ENCODE measurements around the gene PSME1. TPM values are rescaled to one million over a fixed set of nuclear protein-coding genes. Genes with fewer than 3 reads are reported as not detected.

Gene PSME1
- total and polyA plus RNA-seq, 2 donors (not counting 3 experiments of a cell fraction or from before 2014, with no cell fraction given): 98.1 to 135 TPM

- H4K20me1 ChIP-seq (replicated peaks; ENCODE audit: control insufficient read depth, extremely low read depth, insufficient read depth, low read length): no peaks in the 10 kb centered on the region
- no peaks in the 10 kb centered on the region for H3K27me3 ChIP-seq (ENCODE audit: control insufficient read depth in 2 of 2, insufficient read depth in 2 of 2, low read length in 2 of 2)
- FAIRE-seq: no peak
- dilution Hi-C loops (cut with MboI; ENCODE audit: extremely low pct_ligation_motif_present, low sequenced_read_pairs): no loop called here
- H3K9me3 ChIP-seq (replicated peaks; ENCODE audit: control insufficient read depth, insufficient read depth, low read length): no peaks in the 10 kb centered on the region
- H3K9me1 ChIP-seq (replicated peaks; ENCODE audit: control insufficient read depth, extremely low read depth, insufficient read depth, low read length): no peaks in the 10 kb centered on the region
- H3K36me3 ChIP-seq (ENCODE audit: control insufficient read depth in 2 of 2, extremely low read depth in 1 of 2, insufficient read depth in 2 of 2, low read length in 2 of 2): peaks cover 26 to 57% of the 10 kb centered on the region in 2 experiments
- peaks cover 9% of the 10 kb centered on the region for H3K79me2 ChIP-seq (ENCODE audit: control insufficient read depth, insufficient read depth, low read length)
- peak overlapping the region; percentile 78 for H3K27ac ChIP-seq (ENCODE audit: insufficient read depth, low read depth, low read length)
- H3K4me1 ChIP-seq (ENCODE audit: control insufficient read depth, extremely low read depth, insufficient read depth, low read length): peaks cover 16% of the 10 kb centered on the region
- H2AFZ ChIP-seq (ENCODE audit: low read depth, low read length): no peak overlapping the region
- peak overlapping the region; percentile 91 for H3K4me2 ChIP-seq (ENCODE audit: insufficient read depth, low read length)
- CTCF ChIA-PET: interaction anchor here (1.0 to 3.4 kb wide), 11 partner anchors 13 to 188 kb away, joined by 3 to 63 read pairs (median 8); partner anchors contain the start of genes CIDEB, LTB4R2, PSME1 and PSME2
- H3K9ac ChIP-seq (replicated peaks; ENCODE audit: extremely low read depth, insufficient read depth, low read length): peak overlapping the region; percentile 78
- intact Hi-C loops (cut with micrococcal nuclease): no loop called here
- no peak for DNase-seq (ENCODE audit: low read depth, low spot score)
- TF ChIP-seq MYC (IDR thresholded peaks at IDR 0.05; ENCODE audit: low read depth, low read length) (no peak), POLR2AphosphoS5 (IDR thresholded peaks at IDR 0.05; ENCODE audit: insufficient read depth, low read depth, low read length) (peak; percentile 15)
- BruUV-seq (replicated peaks): no TSS peak
- peak overlapping the region in 2 of 3 experiments; percentile 37 to 79 for H3K4me3 ChIP-seq (replicated peaks in 1 of 3; ENCODE audit: insufficient read depth in 1 of 3, low read depth in 1 of 3, low read length in 3 of 3)
- POLR2A ChIA-PET: interaction anchor here (1.6 kb wide), 1 partner anchor 16 kb away, joined by 6 read pairs; no protein-coding TSS in a partner anchor
Measured at GRCh38 chr14:24162093-24162492, 26.1 kb downstream of the PSME1 start.

GRCh38 chr14:24164518-24164991 lies 28.6 kb downstream of the PSME1 start:
- no peak for DNase-seq (ENCODE audit: low read depth, low spot score)
- intact Hi-C loops (cut with micrococcal nuclease): no loop called here
- Histone ChIP-seq H3K27ac (ENCODE audit: insufficient read depth, low read depth, low read length) (no peak overlapping the region), H3K27me3 (ENCODE audit: control insufficient read depth in 2 of 2, insufficient read depth in 2 of 2, low read length in 2 of 2) (no peaks in the 10 kb centered on the region), H3K79me2 (ENCODE audit: control insufficient read depth, insufficient read depth, low read length) (peaks cover 9% of the 10 kb centered on the region), H2AFZ (ENCODE audit: low read depth, low read length) (no peak overlapping the region), H3K9me1 (replicated peaks; ENCODE audit: control insufficient read depth, extremely low read depth, insufficient read depth, low read length) (no peaks in the 10 kb centered on the region), H3K9ac (replicated peaks; ENCODE audit: extremely low read depth, insufficient read depth, low read length) (no peak overlapping the region), H3K9me3 (replicated peaks; ENCODE audit: control insufficient read depth, insufficient read depth, low read length) (no peaks in the 10 kb centered on the region), H3K4me1 (ENCODE audit: control insufficient read depth, extremely low read depth, insufficient read depth, low read length) (peaks cover 16% of the 10 kb centered on the region), H3K36me3 (ENCODE audit: control insufficient read depth in 2 of 2, extremely low read depth in 1 of 2, insufficient read depth in 2 of 2, low read length in 2 of 2) (peaks cover 25 to 46% of the 10 kb centered on the region in 2 experiments), H3K4me2 (ENCODE audit: insufficient read depth, low read length) (no peak overlapping the region), H3K4me3 (replicated peaks in 1 of 3; ENCODE audit: insufficient read depth in 1 of 3, low read depth in 1 of 3, low read length in 3 of 3) (no peak overlapping the region), H4K20me1 (replicated peaks; ENCODE audit: control insufficient read depth, extremely low read depth, insufficient read depth, low read length) (no peaks in the 10 kb centered on the region)
- TF ChIP-seq EZH2 (IDR thresholded peaks at IDR 0.05; ENCODE audit: borderline replicate concordance, low read depth, low read length, severe bottlenecking) (no peak), FOS (IDR thresholded peaks at IDR 0.05; ENCODE audit: borderline replicate concordance, insufficient read depth, low read length) (no peak), GATA2 (IDR thresholded peaks at IDR 0.05; ENCODE audit: insufficient read depth, insufficient read length, low read depth, low read length) (no peak), MAX (IDR thresholded peaks at IDR 0.05; ENCODE audit: insufficient read depth, insufficient read length) (no peak), JUN (IDR thresholded peaks at IDR 0.05; ENCODE audit: borderline replicate concordance, insufficient read depth, insufficient read length, low read depth) (no peak), POLR2A (IDR thresholded peaks at IDR 0.05; ENCODE audit: low read depth, low read length) (no peak), POLR2AphosphoS5 (IDR thresholded peaks at IDR 0.05; ENCODE audit: insufficient read depth, low read depth, low read length) (no peak), MYC (IDR thresholded peaks at IDR 0.05; ENCODE audit: low read depth, low read length) (no peak), CTCF (IDR thresholded peaks at IDR 0.05; ENCODE audit: extremely low read depth in 1 of 2, insufficient read depth in 1 of 2, low read depth in 1 of 2, low read length in 2 of 2) (no peak)
- POLR2A ChIA-PET: interaction anchor here (1.2 kb wide), 1 partner anchor 22 kb away, joined by 3 read pairs; no protein-coding TSS in a partner anchor
- CTCF ChIA-PET: no interaction called here
- FAIRE-seq: no peak
- no TSS peak for BruUV-seq (replicated peaks)
- dilution Hi-C loops (cut with MboI; ENCODE audit: extremely low pct_ligation_motif_present, low sequenced_read_pairs): no loop called here

Measured in endothelial cell of umbilical vein (primary cell).